Measurements from ENCODE around the gene WDR37. TPM values are rescaled to one million over a fixed set of nuclear protein-coding genes. Genes with fewer than 3 reads are reported as not detected.

WDR37 gene
- polyA plus RNA-seq, 3 donors = 7.1 to 33.6 (median 8.6) TPM

DNA sequence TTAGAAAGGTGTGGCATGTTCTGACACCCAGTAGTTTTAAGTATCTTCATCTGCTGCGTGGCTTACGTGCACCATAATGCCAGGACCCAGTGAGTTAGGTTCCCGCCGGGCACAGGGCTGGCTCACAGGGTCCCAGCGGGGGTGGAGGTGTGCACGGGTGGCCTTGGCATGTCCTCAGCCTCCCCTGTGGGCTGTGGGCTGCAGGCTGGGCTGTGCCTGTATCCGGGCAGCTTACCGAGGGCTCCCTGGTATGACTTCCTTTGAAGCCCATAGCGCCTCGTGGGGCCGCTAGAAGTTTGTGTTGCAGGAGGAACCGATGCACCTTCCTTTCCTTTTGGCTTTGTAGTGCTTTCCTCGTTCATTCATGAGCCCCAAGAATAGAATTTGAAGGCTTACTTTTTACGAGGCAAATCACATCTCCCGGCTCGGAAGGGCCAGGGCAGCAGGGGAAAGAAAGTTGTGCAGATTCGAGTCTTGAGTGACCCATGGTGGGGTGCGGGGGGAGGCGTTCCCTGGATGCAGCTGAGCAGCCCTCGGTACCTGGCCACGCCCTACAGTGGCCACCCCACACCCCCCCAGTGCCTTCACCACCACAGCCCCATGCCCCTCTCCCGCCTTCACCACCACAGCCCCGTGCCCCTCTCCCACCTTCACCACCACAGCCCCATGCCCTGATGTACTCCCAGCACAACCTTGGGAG lies 113.2 kb downstream of the WDR37 start:
- H4K20me1 ChIP-seq (ENCODE audit: insufficient read depth, low read length) = no peaks in the 10 kb centered on the region
- no peaks in the 10 kb centered on the region for H3K4me1 ChIP-seq (ENCODE audit: control insufficient read depth in 1 of 2, insufficient read depth in 2 of 2, low read length in 2 of 2)
- intact Hi-C loops (cut with micrococcal nuclease) = no loop called here
- H3K27me3 Mint-ChIP-seq (ENCODE audit: low read depth in 3 of 3) = peaks cover 0 to 3% (median 3%) of the 10 kb centered on the region in 3 donors
- no peak overlapping the region for H3K4me3 ChIP-seq (replicated peaks in 1 of 3; ENCODE audit: low read depth in 2 of 3, low read length in 3 of 3)
- H3K79me2 ChIP-seq (ENCODE audit: insufficient read depth, low read length) = no peaks in the 10 kb centered on the region
- H3K36me3 ChIP-seq (replicated peaks in 1 of 2; ENCODE audit: control insufficient read depth in 1 of 2, insufficient read depth in 2 of 2, low read length in 2 of 2) = no peaks in the 10 kb centered on the region
- H3K9me3 ChIP-seq (replicated peaks in 1 of 2; ENCODE audit: control insufficient read depth in 1 of 2, insufficient read depth in 1 of 2, low read length in 2 of 2) = no peaks in the 10 kb centered on the region
- H3K9ac ChIP-seq (ENCODE audit: insufficient read depth, low read length, poor library complexity, severe bottlenecking) = no peak overlapping the region
- no peak overlapping the region for H3K27ac ChIP-seq (ENCODE audit: low read depth in 1 of 2, low read length in 2 of 2)
- H2AFZ ChIP-seq (ENCODE audit: insufficient read depth, low read depth, low read length, poor library complexity, severe bottlenecking) = no peak overlapping the region
- H3K27ac Mint-ChIP-seq = no peak overlapping the region
- DNase-seq = no peak
- H3K27me3 ChIP-seq (ENCODE audit: control insufficient read depth in 2 of 2, insufficient read depth in 2 of 2, low read length in 2 of 2) = no peaks in the 10 kb centered on the region
- WGBS (ENCODE audit: insufficient coverage) = 71% methylated on average over 13 of the region's 23 CpGs
- no peak overlapping the region for H3K4me2 ChIP-seq (replicated peaks; ENCODE audit: extremely low read depth, low read length, poor library complexity, severe bottlenecking)
- no peaks in the 10 kb centered on the region for H3K9me3 Mint-ChIP-seq
- no peaks in the 10 kb centered on the region for H3K4me1 Mint-ChIP-seq
- TF ChIP-seq, protein P1, sequence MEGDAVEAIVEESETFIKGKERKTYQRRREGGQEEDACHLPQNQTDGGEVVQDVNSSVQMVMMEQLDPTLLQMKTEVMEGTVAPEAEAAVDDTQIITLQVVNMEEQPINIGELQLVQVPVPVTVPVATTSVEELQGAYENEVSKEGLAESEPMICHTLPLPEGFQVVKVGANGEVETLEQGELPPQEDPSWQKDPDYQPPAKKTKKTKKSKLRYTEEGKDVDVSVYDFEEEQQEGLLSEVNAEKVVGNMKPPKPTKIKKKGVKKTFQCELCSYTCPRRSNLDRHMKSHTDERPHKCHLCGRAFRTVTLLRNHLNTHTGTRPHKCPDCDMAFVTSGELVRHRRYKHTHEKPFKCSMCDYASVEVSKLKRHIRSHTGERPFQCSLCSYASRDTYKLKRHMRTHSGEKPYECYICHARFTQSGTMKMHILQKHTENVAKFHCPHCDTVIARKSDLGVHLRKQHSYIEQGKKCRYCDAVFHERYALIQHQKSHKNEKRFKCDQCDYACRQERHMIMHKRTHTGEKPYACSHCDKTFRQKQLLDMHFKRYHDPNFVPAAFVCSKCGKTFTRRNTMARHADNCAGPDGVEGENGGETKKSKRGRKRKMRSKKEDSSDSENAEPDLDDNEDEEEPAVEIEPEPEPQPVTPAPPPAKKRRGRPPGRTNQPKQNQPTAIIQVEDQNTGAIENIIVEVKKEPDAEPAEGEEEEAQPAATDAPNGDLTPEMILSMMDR (IDR thresholded peaks at IDR 0.05) = no peak
- no peaks in the 10 kb centered on the region for H3K36me3 Mint-ChIP-seq
- no peak overlapping the region for H3K4me3 Mint-ChIP-seq

DNA sequence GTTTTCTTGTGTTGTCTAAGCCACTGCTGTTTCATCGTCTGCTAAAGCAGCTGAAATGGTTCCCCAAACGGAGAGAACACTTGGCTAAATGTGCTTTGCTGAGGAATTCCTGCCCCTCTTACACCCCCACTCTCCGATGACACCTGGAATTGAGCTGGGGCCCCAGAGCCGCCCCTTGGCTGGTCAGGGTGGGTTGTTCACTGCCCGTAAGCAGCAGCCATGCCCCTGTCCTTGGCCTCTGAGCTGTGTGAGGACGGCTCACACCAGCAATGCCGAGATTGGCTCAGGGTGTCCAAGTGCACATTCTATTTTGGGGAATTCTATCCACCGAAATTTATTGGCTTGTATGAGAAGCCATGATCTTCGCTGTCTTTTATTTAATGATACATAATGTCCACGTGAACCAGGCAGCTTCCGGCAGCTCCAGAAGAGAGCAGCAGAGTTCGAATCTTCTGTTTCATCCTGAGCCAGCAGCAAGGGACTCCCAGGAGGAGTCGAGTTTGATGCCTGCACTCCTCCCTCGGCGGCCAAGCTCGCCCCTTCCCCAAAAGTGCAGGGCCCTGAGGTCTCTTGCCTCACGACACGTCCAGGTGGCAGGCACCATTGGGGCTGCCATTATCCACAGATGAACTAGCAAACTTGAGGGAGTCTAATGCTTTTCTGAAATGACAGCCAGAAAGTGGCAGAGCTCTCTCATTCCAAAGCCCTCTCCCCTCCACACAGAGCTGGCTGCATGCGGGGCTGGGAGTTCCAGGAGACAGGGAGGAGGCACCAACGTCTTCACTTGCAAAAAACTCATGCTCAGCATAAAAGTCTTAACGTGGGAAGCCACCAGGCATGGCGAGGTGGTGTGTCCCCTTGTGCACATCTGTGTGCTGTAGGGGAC lies 114.0 kb downstream of the WDR37 start:
- H2AFZ ChIP-seq (ENCODE audit: insufficient read depth, low read depth, low read length, poor library complexity, severe bottlenecking) = no peak overlapping the region
- no peak overlapping the region for H3K4me2 ChIP-seq (replicated peaks; ENCODE audit: extremely low read depth, low read length, poor library complexity, severe bottlenecking)
- DNase-seq = no peak
- H3K79me2 ChIP-seq (ENCODE audit: insufficient read depth, low read length) = no peaks in the 10 kb centered on the region
- H3K9ac ChIP-seq (ENCODE audit: insufficient read depth, low read length, poor library complexity, severe bottlenecking) = no peak overlapping the region
- no peaks in the 10 kb centered on the region for H4K20me1 ChIP-seq (ENCODE audit: insufficient read depth, low read length)
- TF ChIP-seq, protein P1 (IDR thresholded peaks at IDR 0.05) = no peak
- intact Hi-C loops (cut with micrococcal nuclease) = no loop called here
- no peaks in the 10 kb centered on the region for H3K27me3 ChIP-seq (ENCODE audit: control insufficient read depth in 2 of 2, insufficient read depth in 2 of 2, low read length in 2 of 2)
- H3K9me3 Mint-ChIP-seq = no peaks in the 10 kb centered on the region
- no peak overlapping the region for H3K4me3 ChIP-seq (replicated peaks in 1 of 3; ENCODE audit: low read depth in 2 of 3, low read length in 3 of 3)
- H3K4me3 Mint-ChIP-seq = no peak overlapping the region
- H3K36me3 ChIP-seq (replicated peaks in 1 of 2; ENCODE audit: control insufficient read depth in 1 of 2, insufficient read depth in 2 of 2, low read length in 2 of 2) = no peaks in the 10 kb centered on the region
- no peak overlapping the region for H3K27ac ChIP-seq (ENCODE audit: low read depth in 1 of 2, low read length in 2 of 2)
- no peaks in the 10 kb centered on the region for H3K4me1 ChIP-seq (ENCODE audit: control insufficient read depth in 1 of 2, insufficient read depth in 2 of 2, low read length in 2 of 2)
- no peaks in the 10 kb centered on the region for H3K4me1 Mint-ChIP-seq
- H3K36me3 Mint-ChIP-seq = no peaks in the 10 kb centered on the region
- H3K27ac Mint-ChIP-seq = peak overlapping the region in 2 of 7 donors; percentile 16 to 54
- H3K9me3 ChIP-seq (replicated peaks in 1 of 2; ENCODE audit: control insufficient read depth in 1 of 2, insufficient read depth in 1 of 2, low read length in 2 of 2) = no peaks in the 10 kb centered on the region
- peaks cover 0 to 4% (median 3%) of the 10 kb centered on the region in 3 donors for H3K27me3 Mint-ChIP-seq (ENCODE audit: low read depth in 3 of 3)
- 79% methylated on average over 19 of the region's 22 CpGs for WGBS (ENCODE audit: insufficient coverage)
